B cell (primary cell): Measurements from ENCODE around the gene TWSG1. TPM values are rescaled to one million over a fixed set of nuclear protein-coding genes. Genes with fewer than 3 reads are reported as not detected.

ENCODE experiments used
- ATAC-seq: fragments of 200-7000 bp; cut with Tn5 transposase; one replicate; pipeline ENCODE4 v1.10.0; 2021; ENCODE audit warnings: low read depth, mild to moderate bottlenecking, moderate number of reproducible peaks, moderate library complexity
- CTCF ChIA-PET: fragments of 350-600 bp; sonication (Branson Sonifier 250); formaldehyde crosslinking; loops from one replicate; lab custom pipeline; 2021; ENCODE audit warnings: antibody characterized with exemption, inconsistent platforms; lab: Charles Lee
- POLR2A ChIA-PET: fragments of 350-600 bp; sonication (Branson Sonifier 250); formaldehyde crosslinking; loops from one replicate; lab custom pipeline; 2021; ENCODE audit warnings: antibody characterized with exemption; lab: Charles Lee
- DNase-seq: peaks from one replicate; pipeline ENCODE4 v3.0.0; 2013
- H2AFZ ChIP-seq: 2 replicates; pipeline ENCODE4 v1.6.1; 2012; ENCODE audit warnings: mild to moderate bottlenecking, low read depth, low read length; ENCODE audit not compliant: insufficient read depth, poor library complexity, severe bottlenecking
- H3K27ac ChIP-seq, 2 donors: 1 replicate in 1 of 2; 2 replicates in 1 of 2; pipeline ENCODE4 v1.5.1; 2012 to 2013; ENCODE audit warnings: low read length in 2 of 2, mild to moderate bottlenecking in 2 of 2, moderate library complexity in 1 of 2
- H3K27me3 ChIP-seq, 4 experiments: fragments of 200-600 bp in 1 of 4; sonication (generic) in 1 of 4; replicated peaks in 1 of 4; 1 replicate in 2 of 4; 2 replicates in 2 of 4; pipeline versions ENCODE4 v1.6.1 to v1.7.0; 2013 to 2016; ENCODE audit warnings: low read length in 3 of 4, mild to moderate bottlenecking in 2 of 4, mixed read lengths in 1 of 4, moderate library complexity in 1 of 4; ENCODE audit not compliant: insufficient read depth in 4 of 4, control insufficient read depth in 3 of 4; ENCODE audit errors: control extremely low read depth in 1 of 4
- H3K36me3 ChIP-seq, 2 experiments: replicated peaks in 1 of 2; 1 replicate in 1 of 2; 2 replicates in 1 of 2; pipeline versions ENCODE4 v1.6.1 to v1.7.1; 2013; ENCODE audit warnings: low read length in 1 of 2; ENCODE audit not compliant: insufficient read depth in 2 of 2, control insufficient read depth in 1 of 2; ENCODE audit errors: control extremely low read depth in 1 of 2, extremely low read depth in 1 of 2
- H3K4me1 ChIP-seq, 2 donors: fragments of 200-600 bp in 1 of 2; sonication (generic) in 1 of 2; 1 replicate in 1 of 2; 2 replicates in 1 of 2; pipeline versions ENCODE4 v1.5.1 to v1.6.1; 2013 to 2017; ENCODE audit warnings: low read length in 2 of 2; ENCODE audit not compliant: control insufficient read depth in 2 of 2, insufficient read depth in 2 of 2
- H3K4me2 ChIP-seq: replicated peaks from 2 replicates; pipeline ENCODE3; 2012; ENCODE audit warnings: mild to moderate bottlenecking, low read depth, low read length; ENCODE audit not compliant: poor library complexity, severe bottlenecking
- H3K4me3 ChIP-seq, 5 experiments: fragments of 200-600 bp in 1 of 5; sonication (generic) in 1 of 5; 1 replicate in 3 of 5; 2 replicates in 2 of 5; pipeline versions ENCODE4 v1.5.1 to v1.7.0; 2011 to 2016; ENCODE audit warnings: low read length in 4 of 5, mild to moderate bottlenecking in 4 of 5, low read depth in 2 of 5, control low read depth in 1 of 5, moderate library complexity in 1 of 5; ENCODE audit not compliant: insufficient read depth in 1 of 5; ENCODE audit errors: control extremely low read depth in 1 of 5, extremely low read depth in 1 of 5
- H3K79me2 ChIP-seq: fragments of 200-600 bp; sonication (generic); one replicate; pipeline ENCODE4 v1.6.0; 2016; ENCODE audit warnings: low read length; ENCODE audit not compliant: control insufficient read depth, insufficient read depth
- H3K9ac ChIP-seq: fragments of 200-600 bp; sonication (generic); 2 replicates; pipeline ENCODE4 v1.6.1; 2017; ENCODE audit warnings: mild to moderate bottlenecking, low read length, moderate library complexity
- H3K9me3 ChIP-seq, 3 donors: one replicate each; pipeline versions ENCODE4 v1.6.1 to v1.7.1; 2013; ENCODE audit warnings: low read length in 2 of 3; ENCODE audit not compliant: control insufficient read depth in 2 of 3, insufficient read depth in 1 of 3; ENCODE audit errors: control extremely low read depth in 1 of 3
- H4K20me1 ChIP-seq: 2 replicates; pipeline ENCODE4 v1.6.0; 2012; ENCODE audit warnings: mild to moderate bottlenecking, low read length; ENCODE audit not compliant: insufficient read depth, control insufficient read depth, poor library complexity, severe bottlenecking
- H3K27ac Mint-ChIP-seq: one replicate; pipeline ENCODE4 v1.8.0; 2021; ENCODE audit warnings: mixed read lengths
- H3K27me3 Mint-ChIP-seq: one replicate; pipeline ENCODE4 v1.8.0; 2021; ENCODE audit warnings: mixed read lengths
- H3K4me1 Mint-ChIP-seq: one replicate; pipeline ENCODE4 v1.8.0; 2021; ENCODE audit warnings: mixed read lengths
- H3K4me3 Mint-ChIP-seq: one replicate; pipeline ENCODE4 v1.8.0; 2021; ENCODE audit warnings: mixed read lengths
- H3K9me3 Mint-ChIP-seq: one replicate; pipeline ENCODE4 v1.8.0; 2022; ENCODE audit warnings: mixed read lengths; ENCODE audit not compliant: insufficient read depth
- CTCF ChIP-seq: fragments of 200-600 bp; IDR thresholded peaks from one replicate; pipeline ENCODE4 v1.8.0; 2022; ENCODE audit warnings: antibody characterized with exemption, mild to moderate bottlenecking
- EZH2 ChIP-seq: IDR thresholded peaks from 2 replicates; pipeline ENCODE4 v1.6.1; 2012; ENCODE audit warnings: borderline replicate concordance, low read depth, mild to moderate bottlenecking, moderate library complexity, low read length; ENCODE audit not compliant: insufficient read depth, poor library complexity, severe bottlenecking
- WGBS: methylation state at CpG from one replicate; pipeline ENCODE4 v1.1.5; 2013; ENCODE audit warnings: missing lambda C conversion rate; ENCODE audit not compliant: insufficient coverage; 5-methylcytosine and 5-hydroxymethylcytosine counted together
- intact Hi-C: fragments of 100-400 bp; cut with micrococcal nuclease; formaldehyde crosslinking; loops from one replicate; pipeline ENCODE4 v1.10.0; 2022
- polyA plus RNA-seq: library from polyadenylated mRNA; depleted of rRNA; stranded (reverse); fragments of >200 nt; gene quantifications from 2 replicates; pipeline ENCODE4 v1.2.3, GENCODE V29; 2012
- total RNA-seq, 2 donors: library from RNA; stranded (reverse); fragments of 120-200 nt in 1 of 2; gene quantifications; 1 replicate in 1 of 2; 2 replicates in 1 of 2; pipeline versions ENCODE4 v1.2.3 to v1.2.4, GENCODE V29; 2013 to 2022

TWSG1 gene
- total and polyA plus RNA-seq, 2 donors (not counting 1 experiment from before 2014, with no cell fraction given) = 1.1 to 6.3 TPM

GRCh38 chr18:9293948-9294347 is 40.6 kb upstream of the TWSG1 start:
- Histone ChIP-seq H3K9me3 (peaks cover 3 to 48% (median 12%) of the 10 kb centered on the region in 3 donors), H3K4me3 (no peak overlapping the region), H3K4me1 (no peaks in the 10 kb centered on the region), H2AFZ (no peak overlapping the region), H3K27ac (no peak overlapping the region), H3K79me2 (no peaks in the 10 kb centered on the region), H3K36me3 (no peaks in the 10 kb centered on the region), H4K20me1 (no peaks in the 10 kb centered on the region), H3K9ac (no peak overlapping the region), H3K27me3 (no peaks in the 10 kb centered on the region), H3K4me2 (no peak overlapping the region)
- WGBS = 80% methylated on average over 1 of the region's 1 CpG
- Mint-ChIP-seq H3K4me1 (no peaks in the 10 kb centered on the region), H3K27me3 (no peaks in the 10 kb centered on the region), H3K4me3 (no peak overlapping the region), H3K27ac (no peak overlapping the region), H3K9me3 (peaks cover 13% of the 10 kb centered on the region)
- CTCF ChIA-PET = no interaction called here
- intact Hi-C loops = no loop called here
- no peak for TF ChIP-seq EZH2
- no peak for ATAC-seq
- POLR2A ChIA-PET = no interaction called here
- DNase-seq = no peak

DNA sequence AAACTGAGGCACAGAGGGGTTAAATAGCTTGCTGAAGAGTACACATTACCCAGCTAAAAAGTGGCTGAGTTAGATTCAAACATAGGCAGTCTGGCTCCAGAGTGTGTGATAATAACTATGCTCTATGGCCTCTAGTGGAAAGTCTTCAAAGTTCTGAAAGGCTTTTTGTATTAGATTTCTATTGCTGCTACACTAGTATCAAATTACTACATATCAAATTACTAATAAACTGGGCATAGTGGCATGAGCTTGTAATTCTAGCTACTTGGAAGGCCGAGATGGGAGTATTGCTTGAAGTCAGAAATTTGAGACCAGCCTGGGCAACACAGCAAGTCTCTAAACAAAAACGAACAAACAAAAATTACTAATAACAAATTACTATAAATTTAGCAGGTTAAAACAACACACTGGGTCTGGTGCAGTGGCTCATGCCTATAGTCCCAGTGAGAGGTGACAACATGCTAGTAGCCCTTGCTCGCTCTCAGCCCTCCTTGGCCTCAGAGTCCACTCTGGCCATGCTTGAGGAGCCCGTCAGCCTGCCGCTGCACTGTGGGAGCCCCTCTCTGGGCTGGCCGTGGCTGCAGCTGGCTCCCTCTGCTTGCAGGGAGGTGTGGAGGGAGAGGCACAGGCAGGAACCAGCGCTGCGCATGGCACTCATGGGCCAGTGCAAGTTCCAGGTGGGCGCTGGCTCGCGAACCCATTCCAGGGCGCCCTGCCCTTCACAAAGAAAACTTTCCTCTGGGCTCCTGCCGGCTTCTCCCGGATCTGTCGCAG is 38.2 kb upstream of the TWSG1 start:
- H4K20me1 ChIP-seq = no peaks in the 10 kb centered on the region
- ATAC-seq (no peak), DNase-seq (no peak)
- no peak overlapping the region for H3K27ac ChIP-seq
- H3K36me3 ChIP-seq = no peaks in the 10 kb centered on the region
- Mint-ChIP-seq H3K27ac (no peak overlapping the region), H3K27me3 (peaks cover 3% of the 10 kb centered on the region), H3K9me3 (peaks cover 12% of the 10 kb centered on the region), H3K4me1 (no peaks in the 10 kb centered on the region), H3K4me3 (no peak overlapping the region)
- no peaks in the 10 kb centered on the region for H3K79me2 ChIP-seq
- intact Hi-C loops = no loop called here
- WGBS = 99% methylated on average over 13 of the region's 15 CpGs
- no peak overlapping the region for H3K4me2 ChIP-seq
- no peak overlapping the region for H3K9ac ChIP-seq
- peaks cover 3 to 38% (median 5%) of the 10 kb centered on the region in 3 donors for H3K9me3 ChIP-seq
- TF ChIP-seq EZH2 (no peak), CTCF (no peak)
- H3K4me1 ChIP-seq = no peaks in the 10 kb centered on the region
- H3K27me3 ChIP-seq = no peaks in the 10 kb centered on the region
- no peak overlapping the region for H2AFZ ChIP-seq
- no peak overlapping the region for H3K4me3 ChIP-seq
- ChIA-PET POLR2A (no interaction called here), CTCF (no interaction called here)
